ENCODE data around the gene RNASEL.

DNA sequence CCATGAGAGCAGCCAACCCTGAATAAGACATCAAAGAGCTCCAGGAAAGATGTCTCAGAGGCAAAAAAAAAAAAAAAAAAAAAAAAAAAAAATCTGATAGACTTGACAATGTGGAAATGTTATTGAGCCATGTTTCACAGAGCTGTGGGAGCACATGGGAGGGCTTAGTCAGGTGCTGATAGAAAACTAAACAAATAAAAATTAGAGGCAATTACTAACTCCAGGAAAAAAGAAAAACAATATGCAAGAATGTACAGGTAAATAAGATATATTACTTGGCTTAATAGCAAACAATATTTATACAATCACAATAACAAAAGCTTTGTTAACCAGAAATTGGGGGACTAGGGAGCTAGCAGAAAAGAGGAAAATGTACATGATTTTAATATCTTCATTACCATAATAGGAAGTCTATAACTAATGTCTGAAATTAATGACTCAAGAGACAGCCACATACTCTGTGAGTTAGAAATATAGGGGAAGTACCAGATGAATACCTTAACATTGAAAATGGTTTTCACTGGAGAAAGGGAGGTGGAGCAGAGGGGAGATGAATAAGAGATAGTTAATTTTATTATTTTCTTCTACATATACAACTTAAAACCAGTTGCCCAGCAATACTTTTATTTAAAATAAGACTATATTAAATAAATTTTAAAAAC, 32.0 kb upstream of the RNASEL start:
- TF ChIP-seq, protein P1, sequence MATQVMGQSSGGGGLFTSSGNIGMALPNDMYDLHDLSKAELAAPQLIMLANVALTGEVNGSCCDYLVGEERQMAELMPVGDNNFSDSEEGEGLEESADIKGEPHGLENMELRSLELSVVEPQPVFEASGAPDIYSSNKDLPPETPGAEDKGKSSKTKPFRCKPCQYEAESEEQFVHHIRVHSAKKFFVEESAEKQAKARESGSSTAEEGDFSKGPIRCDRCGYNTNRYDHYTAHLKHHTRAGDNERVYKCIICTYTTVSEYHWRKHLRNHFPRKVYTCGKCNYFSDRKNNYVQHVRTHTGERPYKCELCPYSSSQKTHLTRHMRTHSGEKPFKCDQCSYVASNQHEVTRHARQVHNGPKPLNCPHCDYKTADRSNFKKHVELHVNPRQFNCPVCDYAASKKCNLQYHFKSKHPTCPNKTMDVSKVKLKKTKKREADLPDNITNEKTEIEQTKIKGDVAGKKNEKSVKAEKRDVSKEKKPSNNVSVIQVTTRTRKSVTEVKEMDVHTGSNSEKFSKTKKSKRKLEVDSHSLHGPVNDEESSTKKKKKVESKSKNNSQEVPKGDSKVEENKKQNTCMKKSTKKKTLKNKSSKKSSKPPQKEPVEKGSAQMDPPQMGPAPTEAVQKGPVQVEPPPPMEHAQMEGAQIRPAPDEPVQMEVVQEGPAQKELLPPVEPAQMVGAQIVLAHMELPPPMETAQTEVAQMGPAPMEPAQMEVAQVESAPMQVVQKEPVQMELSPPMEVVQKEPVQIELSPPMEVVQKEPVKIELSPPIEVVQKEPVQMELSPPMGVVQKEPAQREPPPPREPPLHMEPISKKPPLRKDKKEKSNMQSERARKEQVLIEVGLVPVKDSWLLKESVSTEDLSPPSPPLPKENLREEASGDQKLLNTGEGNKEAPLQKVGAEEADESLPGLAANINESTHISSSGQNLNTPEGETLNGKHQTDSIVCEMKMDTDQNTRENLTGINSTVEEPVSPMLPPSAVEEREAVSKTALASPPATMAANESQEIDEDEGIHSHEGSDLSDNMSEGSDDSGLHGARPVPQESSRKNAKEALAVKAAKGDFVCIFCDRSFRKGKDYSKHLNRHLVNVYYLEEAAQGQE (IDR thresholded peaks at IDR 0.05; ENCODE audit: low read depth, low read length), result no peak
- TF ChIP-seq, protein P2, sequence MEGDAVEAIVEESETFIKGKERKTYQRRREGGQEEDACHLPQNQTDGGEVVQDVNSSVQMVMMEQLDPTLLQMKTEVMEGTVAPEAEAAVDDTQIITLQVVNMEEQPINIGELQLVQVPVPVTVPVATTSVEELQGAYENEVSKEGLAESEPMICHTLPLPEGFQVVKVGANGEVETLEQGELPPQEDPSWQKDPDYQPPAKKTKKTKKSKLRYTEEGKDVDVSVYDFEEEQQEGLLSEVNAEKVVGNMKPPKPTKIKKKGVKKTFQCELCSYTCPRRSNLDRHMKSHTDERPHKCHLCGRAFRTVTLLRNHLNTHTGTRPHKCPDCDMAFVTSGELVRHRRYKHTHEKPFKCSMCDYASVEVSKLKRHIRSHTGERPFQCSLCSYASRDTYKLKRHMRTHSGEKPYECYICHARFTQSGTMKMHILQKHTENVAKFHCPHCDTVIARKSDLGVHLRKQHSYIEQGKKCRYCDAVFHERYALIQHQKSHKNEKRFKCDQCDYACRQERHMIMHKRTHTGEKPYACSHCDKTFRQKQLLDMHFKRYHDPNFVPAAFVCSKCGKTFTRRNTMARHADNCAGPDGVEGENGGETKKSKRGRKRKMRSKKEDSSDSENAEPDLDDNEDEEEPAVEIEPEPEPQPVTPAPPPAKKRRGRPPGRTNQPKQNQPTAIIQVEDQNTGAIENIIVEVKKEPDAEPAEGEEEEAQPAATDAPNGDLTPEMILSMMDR (IDR thresholded peaks at IDR 0.05), result no peak
- no peak for TF ChIP-seq YY1 (IDR thresholded peaks at IDR 0.05; ENCODE audit: low read depth)
- TF ChIP-seq USF1 (IDR thresholded peaks at IDR 0.05; ENCODE audit: borderline replicate concordance, low read depth), result no peak
- TF ChIP-seq TEAD4 (IDR thresholded peaks at IDR 0.05; ENCODE audit: borderline replicate concordance, insufficient read depth), result no peak
